T-helper 2 cell treated with Interferon-gamma antibody and Interleukin-4, amounts not matched to agents 100 ng/mL and 5 ng/mL, for 36 hours (primary cell): ENCODE measurements around the gene PKHD1. TPM values are rescaled to one million over a fixed set of nuclear protein-coding genes. Genes with fewer than 3 reads are reported as not detected.

Source experiments
- intact Hi-C: fragments of 100-400 bp; cut with micrococcal nuclease; formaldehyde crosslinking; loops from one replicate; pipeline ENCODE4 v1.15.1; 2023
- total RNA-seq: library from RNA; stranded (reverse); gene quantifications from 2 replicates; pipeline ENCODE4 v1.2.3, GENCODE V29; 2022

Gene PKHD1
- total RNA-seq, 1 donor from 2014 or later: not detected

DNA sequence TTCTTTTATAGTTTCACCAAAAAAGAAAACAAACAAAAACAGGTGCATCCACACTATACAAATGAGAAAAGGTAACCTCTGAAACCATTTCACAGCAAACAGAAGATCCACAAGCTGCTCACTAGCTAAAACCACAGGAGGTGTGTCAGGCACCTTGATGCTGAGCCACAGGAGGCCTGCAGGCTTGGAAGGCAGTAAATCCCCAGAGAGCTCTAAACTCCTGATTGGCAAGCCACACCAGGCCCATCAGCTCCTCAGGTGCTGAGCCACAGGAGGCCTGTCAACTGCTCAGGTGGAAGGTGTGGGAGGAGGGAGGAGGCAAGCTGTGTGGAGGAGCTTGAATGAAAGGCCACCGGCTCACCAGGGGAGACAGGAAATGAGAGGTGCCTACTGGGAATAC lies 273.0 kb downstream of the PKHD1 start:
- intact Hi-C loops: no loop called here

DNA sequence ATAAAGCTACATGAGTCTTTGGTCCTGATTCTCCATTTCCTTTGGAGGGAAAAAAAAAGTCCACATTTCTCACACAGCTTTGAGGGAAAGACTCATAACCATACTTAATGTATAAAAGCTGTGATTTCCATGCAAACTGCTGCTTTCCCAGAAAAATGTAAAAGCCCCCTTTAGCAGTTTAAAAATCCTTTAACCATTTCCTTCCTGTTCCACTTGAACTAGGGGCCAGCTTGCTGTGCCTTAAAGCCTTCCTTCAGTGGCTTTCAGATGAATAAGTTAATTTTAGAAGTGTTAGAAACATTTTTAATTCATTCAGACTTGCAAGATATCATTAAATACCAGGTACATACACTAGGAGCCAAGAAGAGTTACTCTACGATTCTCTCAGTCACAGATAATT lies 273.5 kb downstream of the PKHD1 start:
- intact Hi-C loops: no loop called here

DNA sequence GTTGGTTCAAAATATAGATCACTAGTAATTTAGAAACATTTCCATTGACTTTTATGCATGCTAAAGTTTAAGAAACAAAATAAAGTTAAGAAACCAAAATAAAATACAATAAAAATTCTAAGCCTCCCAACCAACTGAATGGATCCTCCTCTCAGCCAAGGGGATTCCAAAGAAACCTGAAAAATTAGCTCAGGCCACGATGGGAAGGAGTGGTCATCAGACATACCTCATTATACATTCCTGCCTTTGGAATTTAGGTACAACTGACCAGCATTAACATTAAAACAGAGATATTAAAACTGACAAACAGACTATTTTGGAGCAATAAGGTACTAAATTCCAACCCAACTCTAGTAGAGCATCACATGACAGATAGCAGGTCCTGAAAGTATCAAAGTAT lies 275.2 kb downstream of the PKHD1 start:
- intact Hi-C loops: no loop called here

DNA sequence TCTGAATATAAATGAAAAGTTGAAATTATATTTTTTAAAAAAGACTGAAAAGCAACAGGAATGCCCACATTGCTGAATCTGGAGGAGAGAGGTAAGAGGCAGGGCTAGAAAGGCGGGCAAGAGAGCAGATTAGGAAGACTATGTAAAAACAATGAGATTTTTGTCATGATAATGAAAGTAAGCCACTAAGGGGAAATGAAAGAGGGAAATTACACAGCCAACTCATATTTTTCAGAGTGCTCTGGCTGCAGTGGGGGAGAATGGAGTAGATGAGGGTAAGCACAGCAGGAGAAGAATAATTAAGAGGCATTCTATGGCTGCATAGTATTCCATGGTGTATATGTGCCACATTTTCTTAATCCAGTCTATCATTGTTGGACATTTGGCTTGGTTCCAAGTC lies 281.9 kb downstream of the PKHD1 start:
- intact Hi-C loops: no loop called here

DNA sequence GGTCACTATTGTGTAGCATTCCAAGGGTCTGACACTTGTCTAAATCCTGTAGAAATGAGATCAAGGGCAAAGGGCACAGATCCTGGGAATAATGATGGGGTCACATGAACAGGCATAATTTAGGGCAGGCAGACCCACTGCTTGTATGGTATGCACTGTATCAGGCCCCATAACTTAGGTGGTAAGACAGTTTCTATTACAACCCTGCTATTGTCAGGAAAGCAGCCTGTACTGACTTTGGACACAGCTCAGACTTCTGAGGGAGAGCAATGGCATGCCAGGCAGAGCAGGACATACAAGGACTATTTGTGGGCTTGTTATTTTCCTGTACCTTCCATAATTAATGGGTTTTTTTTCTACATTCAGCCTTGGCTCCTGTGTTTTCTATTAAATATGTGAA lies 286.8 kb downstream of the PKHD1 start:
- intact Hi-C loops: no loop called here

DNA sequence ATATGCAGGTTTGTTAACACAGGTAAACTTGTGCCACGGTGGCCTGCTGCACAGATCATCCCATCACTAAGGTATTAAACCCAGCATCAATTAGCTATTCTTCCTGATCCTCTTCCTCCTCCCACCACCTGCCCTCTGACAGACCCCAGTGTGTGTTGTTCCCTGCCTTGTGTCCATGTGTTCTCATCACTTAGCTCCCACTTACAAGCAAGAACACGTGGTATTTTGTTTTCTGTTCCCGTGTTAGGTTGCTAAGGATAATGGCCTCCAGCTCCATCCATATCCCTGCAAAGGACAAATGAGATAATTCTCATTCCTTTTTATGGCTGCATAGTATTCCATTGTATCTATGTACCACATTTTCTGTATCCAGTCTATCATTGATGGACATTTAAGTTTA lies 294.0 kb downstream of the PKHD1 start:
- intact Hi-C loops: no loop called here

DNA sequence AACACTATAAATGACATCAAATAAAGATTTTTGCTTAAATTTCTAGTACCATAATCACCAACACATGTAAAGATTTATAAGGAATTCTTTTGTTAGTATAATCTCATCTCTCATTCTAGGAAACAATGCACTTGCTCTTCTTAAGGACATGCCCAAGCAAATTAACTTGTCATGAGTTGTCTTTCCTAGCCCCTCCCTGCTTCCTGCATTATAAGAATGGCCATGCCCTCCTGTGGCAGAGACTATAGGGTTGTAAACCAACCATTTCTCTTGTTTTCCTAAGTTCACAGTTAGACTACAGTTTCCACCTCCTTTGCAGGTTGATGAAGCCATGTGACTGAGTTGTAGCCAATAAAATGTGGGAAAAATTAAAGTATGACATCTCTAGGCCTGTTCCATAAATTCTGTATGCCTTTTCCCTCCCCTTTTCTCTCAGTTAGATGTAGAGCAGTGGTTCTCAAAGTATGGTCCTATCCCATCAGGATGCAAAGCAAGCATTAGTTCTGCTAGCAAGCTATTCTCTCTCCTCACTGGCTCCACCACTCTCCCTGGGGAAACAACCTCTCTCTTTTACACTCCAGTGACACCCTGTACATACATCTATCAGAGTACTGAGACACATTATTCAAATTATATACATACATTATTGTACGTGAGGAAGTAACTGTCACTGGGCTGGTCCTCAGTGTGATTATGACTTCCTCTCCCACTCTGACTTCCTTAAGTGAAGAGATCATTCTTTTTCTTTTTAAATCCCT lies 295.0 kb downstream of the PKHD1 start:
- intact Hi-C loops: no loop called here

DNA sequence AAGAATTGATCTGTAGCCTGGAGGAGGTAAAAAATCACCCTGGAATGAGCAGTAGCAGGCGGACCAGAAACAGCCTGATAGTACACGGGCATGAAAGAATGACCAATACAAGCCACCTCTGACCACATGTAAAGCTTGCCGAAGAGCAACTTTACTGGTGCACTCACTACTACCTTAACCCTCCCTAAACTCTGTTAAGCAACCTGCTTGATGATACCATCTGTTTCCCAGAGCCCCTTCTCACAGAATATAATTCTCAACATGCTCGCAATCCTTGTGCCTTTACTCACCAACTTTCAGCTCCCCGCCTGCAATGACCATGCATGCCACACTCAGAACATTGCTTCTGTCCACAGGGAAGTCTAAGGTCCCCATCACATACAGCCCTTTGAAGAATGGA lies 296.5 kb downstream of the PKHD1 start:
- intact Hi-C loops: no loop called here

DNA sequence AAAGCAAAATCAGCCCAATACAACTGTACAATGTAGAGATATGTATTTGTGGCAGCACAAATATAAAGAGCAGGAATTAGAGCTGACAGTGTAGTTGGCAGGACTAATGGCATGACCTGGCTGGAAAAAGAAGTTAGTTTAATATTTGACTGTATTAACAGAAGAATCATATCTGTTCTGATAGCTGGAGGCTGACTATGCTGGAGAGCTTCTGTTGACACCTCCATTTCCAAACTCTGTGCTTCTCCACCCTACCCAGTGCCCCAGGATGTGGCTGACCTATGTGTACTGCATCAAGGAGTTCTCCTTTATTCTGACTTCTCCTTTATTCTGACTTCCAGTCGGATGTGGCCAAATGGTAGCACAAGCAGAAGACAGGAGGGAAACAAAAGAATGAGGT lies 299.3 kb downstream of the PKHD1 start:
- intact Hi-C loops: no loop called here

DNA sequence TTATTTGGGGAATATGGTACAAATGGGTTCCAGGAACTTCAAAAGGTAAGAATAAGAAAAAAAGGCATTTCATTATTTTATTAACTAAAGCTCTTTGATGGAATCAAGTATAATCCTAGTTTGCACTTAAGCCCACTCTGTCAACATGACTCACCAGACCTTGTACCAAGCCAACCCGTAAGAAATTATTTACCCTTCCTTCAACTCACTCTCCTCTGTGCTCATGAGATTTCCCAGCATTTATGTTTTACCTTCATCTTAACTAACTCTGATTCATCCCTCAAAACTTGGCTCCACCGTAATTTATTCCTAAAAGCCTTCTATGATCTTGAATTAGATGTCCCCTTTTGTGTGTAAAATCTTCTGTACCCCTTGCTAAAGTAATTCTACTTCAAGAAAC lies 308.7 kb downstream of the PKHD1 start:
- intact Hi-C loops: no loop called here

DNA sequence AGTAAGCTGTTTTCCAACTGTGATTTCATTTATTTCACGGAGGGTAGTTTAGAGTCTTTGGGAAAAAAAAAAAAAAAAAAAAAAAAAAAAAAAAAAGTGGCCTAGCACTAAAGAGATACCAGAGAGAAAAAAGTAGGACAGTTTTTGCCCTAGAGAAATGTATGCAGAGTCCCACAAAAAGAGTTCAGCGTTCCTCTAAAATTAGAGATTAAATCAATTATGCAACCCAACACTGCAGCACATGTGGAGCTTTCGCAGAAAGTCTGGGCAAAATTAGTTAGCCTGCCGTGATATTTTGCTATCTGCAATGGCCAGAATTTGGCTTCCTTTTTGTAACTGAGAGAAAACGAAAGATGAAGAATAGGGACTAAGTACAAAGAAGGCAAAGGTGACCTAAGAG lies 309.8 kb downstream of the PKHD1 start:
- intact Hi-C loops: no loop called here

DNA sequence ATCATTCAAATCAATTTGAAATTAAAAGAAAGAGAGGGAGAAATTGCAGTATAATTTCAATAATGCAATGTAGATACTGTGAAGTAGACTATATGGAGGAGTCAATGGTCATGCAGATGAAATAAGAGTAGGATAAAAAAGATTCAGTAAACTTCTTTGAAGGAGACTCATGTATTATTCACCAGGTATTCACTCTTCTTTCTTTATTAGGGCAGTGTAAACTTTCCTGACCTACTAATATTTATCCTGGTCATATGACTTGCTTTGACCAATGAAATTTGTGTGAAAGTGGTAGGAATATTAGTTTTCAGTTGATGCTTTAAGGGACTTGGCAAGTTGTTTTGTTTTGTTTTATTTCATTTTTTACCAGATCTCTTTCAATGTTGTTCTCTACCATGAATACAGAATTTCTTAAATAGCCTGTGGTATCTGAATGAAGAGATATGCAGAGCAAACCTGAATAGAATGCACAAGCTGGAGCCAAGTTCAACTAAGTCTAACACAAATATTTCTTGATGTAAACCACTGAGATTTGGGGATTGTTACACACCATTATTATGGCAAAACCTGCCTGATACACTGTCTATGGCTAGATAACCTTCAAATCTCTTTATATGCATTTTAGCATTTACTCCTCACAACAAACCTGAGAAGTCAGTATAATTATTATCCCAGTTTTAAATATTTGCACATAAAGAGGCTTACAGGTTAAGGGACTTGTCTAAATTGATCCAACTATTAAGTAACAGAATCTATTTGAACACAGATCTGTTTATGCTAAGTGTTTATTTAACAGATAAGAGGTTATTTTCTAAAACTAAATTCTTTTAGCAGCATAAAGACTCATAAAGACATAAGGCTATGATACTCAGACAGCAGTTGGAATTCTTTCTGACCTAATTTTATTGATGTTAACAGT lies 311.2 kb downstream of the PKHD1 start:
- intact Hi-C loops: no loop called here

DNA sequence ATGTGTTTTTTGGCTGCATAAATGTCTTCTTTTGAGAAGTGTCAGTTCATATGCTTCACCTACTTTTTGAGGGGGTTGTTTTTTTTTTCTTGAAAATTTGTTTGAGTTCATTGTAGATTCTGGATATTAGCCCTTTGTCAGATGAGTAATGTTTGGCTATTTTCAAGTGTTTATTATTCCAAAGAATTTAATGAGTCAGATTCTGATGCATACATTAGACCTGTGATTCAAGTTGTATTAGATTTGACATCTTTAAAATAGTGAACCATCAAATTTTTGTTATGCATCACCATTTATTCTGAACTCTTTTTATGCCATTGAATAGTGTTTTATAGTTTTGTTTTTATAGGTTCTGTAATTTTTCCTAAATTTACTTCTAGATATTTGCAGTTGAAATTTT lies 319.3 kb downstream of the PKHD1 start:
- intact Hi-C loops: no loop called here

DNA sequence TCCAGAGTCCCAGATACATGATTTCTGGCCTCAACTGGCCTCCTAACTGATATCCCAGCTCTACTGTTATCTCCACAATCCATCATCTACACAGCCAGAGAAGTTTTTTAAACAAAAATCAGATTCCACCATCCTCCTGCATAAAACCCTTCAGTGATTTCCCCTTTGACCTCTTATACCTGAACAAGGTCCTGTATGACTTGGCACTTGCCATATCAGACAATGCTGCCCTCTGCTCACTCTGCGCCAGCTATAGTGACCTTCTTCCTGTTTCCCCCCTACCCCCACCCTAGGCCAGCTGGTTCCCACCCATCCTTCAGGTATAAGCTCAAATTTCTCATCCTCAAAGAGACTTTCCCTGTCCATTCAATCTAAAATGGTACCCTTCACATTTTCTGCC lies 322.2 kb downstream of the PKHD1 start:
- intact Hi-C loops: no loop called here

DNA sequence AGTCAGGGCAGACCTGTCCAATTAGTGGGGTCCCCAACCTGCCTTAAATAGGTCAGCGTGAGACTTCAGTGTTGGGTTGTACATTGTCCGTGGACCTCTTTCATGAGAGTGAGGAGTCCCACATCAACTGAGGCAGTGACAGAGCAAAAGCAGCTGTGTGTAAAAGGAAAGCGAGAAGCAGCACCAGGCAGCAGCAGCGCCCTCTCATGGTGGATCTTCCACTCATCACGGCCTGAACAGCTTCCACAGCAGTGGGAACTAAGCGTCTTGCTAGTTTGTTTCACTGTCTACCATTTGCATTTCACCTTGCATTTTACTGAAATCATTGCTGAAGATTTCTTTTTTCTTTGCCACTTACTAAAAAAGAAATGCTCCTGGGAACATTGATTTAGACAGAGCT lies 333.8 kb downstream of the PKHD1 start:
- intact Hi-C loops: no loop called here

DNA sequence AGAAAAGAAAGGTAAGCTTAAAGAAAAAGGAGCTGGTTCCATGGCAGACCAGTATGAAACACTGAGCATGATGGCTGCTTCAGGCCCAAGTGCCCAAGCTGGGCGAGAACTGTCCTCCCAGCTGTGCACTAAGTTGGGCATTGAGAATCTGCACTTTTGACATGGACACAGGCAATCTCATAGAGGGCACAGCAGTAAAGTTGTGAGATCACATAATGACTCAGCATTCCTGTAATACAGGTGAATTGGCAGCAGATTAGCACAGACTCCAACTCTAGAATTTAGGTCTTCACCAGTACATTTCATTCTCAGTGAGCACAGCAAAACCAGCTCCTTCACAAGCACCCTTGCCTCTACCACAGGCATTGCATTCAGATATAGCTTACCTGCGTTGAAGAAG lies 343.4 kb downstream of the PKHD1 start:
- intact Hi-C loops: no loop called here

DNA sequence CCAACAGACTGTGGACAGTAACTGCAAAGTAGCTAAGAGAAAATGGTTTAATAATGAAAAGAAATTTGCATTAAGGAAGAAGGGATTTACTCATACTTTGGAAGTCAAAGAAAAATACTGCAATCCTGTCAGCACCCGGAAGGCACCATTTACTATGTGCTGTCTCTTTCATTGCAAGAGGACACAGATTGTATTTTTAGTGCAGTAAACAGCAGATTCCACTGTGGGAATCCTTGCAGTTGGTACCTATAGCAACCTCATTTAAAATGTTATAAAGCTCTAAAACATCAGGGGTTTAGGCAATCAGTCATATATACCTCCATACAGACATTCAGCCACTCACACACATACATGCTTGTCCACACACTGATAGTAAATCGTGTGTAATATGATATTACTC lies 346.8 kb downstream of the PKHD1 start:
- intact Hi-C loops: no loop called here

DNA sequence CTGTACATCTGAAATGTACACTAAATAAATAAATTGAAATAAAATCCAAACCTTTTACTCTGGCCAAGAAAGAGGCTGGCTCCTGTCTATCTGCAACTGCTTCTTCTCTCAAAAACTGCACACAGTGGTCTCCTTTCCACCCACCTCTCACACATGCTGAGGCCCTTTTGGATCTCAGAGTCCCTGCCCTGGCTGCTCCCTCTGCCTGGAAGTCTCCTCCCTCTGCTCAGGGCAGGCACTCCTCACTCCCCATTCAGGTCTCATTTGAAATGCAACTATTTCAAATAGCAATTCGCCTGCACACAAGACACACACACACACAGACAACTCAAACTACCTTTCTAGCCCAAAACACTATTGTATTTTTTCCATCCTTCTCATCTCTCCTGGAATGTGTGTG lies 348.8 kb downstream of the PKHD1 start:
- intact Hi-C loops: no loop called here

DNA sequence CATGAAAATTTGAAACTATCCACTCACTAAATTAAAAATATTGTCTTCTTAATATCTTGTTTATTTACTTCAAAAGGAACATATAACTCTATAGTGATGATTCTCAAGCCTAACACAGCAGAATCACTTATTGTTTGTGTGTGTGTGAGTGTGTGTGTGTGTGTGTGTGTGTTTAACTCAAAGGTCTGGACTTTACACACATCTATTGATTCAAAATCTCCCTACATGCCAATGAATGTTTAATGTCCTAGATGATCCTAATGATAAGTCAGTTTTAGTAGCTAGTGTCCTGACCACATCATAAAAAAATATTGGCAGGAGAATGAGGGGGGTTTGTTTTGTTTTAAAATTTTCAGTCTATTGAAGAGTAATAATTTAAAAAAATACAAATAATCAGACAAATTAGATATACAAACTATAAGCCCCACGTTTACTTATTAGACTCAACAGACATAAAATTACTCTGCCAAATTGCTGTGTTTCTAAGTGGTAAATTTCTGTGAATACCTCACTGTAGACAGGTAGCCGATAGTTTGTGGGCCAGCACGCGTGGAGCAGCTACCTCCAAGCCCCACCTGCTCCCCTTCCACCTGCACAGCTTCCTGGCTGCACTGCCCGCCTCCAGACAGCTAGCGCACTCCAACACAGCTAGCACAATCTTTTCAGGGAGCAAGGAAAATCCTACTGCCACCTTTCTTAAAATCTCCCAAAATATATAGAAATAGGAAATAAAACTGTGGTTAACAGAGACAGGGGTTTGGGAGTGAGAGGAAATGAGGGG lies 349.6 kb downstream of the PKHD1 start:
- intact Hi-C loops: no loop called here

DNA sequence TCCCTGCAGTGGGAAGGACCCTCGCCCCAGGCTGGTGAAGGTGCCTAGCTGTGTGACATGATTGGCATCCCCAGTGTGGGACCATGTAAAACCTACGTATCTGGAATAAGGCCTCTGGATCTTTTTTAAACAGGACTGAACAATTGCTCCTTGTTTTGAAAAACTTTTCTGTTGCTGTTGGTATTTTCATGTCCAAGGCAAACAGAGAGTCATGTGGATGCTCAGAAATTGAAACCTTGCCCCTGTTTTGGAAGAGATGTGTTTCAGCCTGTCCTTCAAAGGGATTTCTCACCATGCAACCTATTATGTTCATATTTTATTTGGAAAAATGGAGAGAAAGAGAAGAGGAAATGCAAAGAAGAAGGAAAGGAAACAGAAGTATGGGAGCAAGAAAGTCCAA lies 362.3 kb downstream of the PKHD1 start:
- intact Hi-C loops: no loop called here

DNA sequence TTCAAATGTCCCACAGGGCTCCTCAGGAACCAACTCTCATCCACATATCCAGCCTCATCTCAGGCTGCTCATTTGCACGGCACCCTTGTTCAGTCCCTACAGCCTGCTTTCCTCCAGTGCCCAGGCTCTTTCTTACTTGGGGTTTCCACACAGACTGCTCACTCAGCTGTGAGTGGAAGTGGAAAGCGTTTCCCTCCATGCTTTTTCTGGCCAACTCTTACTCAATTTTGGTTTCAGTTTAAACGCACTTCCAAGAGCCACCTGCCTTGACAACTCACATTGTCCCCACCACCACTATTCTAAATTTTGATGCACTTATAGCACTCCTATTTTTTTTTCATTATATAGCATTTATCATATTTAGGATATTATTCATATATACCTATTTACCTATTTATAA lies 367.1 kb downstream of the PKHD1 start:
- intact Hi-C loops: no loop called here

DNA sequence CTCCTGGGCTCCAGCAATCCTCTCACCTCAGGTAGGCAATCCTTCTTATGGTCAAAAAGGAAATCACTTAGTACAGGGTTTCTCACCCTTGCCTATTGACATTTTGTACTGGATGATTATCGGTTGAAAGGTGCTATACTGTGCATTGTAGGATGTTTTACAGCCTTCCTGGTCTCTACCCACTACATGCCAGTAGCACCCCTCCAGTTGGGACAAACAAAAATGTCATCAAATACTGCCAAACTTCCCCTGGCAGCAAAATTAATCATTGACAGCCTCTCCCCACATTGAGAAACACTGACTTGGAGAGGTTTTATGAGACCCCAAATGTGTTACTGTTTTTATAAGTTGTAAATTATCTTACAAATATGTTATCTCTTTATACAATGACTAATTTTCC lies 368.1 kb downstream of the PKHD1 start:
- intact Hi-C loops: no loop called here
